Measurements from ENCODE around the gene SOX18. TPM values are rescaled to one million over a fixed set of nuclear protein-coding genes. Genes with fewer than 3 reads are reported as not detected.

Gene SOX18
- total and polyA plus RNA-seq, 2 experiments from 2014 or later = 0.06 TPM; not detected in 1

DNA sequence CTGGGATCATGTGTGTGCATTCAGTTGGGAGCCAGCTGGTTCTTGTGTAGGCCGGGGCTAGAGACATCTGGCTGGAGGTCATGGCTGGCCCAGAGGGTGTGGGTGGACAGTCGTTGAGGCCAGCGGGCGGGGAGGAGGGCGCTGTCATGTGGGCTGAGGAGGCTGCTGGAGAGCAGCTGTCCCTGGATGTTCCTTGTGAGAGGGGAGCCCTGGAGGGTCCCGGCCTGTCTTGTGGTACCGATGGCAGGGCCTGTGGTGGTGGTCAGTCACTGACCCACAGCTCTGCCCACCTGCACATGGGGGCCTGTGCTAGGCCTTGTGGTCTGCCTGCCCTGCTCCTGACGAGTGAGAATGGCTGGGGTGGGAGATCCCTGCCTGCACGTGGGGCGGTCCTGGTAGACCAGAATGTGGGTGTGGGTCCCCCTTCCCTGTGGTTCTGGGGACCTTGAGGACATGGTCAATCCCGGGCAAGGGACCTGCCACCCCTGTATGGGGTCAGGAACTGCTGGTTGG is 15.4 kb downstream of the SOX18 start:
- H3K36me3 ChIP-seq = peaks cover 21% of the 10 kb centered on the region
- H3K27me3 ChIP-seq = peaks cover 22% of the 10 kb centered on the region
- H3K4me1 ChIP-seq (ENCODE audit: low read depth) = peaks cover 8% of the 10 kb centered on the region
- no peak overlapping the region for H3K4me3 ChIP-seq
- DNase-seq (ENCODE audit: low read depth in 1 of 2, low spot score in 1 of 2) = no peak
- TF ChIP-seq, protein P1, sequence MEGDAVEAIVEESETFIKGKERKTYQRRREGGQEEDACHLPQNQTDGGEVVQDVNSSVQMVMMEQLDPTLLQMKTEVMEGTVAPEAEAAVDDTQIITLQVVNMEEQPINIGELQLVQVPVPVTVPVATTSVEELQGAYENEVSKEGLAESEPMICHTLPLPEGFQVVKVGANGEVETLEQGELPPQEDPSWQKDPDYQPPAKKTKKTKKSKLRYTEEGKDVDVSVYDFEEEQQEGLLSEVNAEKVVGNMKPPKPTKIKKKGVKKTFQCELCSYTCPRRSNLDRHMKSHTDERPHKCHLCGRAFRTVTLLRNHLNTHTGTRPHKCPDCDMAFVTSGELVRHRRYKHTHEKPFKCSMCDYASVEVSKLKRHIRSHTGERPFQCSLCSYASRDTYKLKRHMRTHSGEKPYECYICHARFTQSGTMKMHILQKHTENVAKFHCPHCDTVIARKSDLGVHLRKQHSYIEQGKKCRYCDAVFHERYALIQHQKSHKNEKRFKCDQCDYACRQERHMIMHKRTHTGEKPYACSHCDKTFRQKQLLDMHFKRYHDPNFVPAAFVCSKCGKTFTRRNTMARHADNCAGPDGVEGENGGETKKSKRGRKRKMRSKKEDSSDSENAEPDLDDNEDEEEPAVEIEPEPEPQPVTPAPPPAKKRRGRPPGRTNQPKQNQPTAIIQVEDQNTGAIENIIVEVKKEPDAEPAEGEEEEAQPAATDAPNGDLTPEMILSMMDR (IDR thresholded peaks at IDR 0.05; ENCODE audit: low read depth, low read length) = no peak
- H3K27ac ChIP-seq = no peak overlapping the region
- H3K9me3 ChIP-seq (ENCODE audit: low read depth) = no peaks in the 10 kb centered on the region

DNA sequence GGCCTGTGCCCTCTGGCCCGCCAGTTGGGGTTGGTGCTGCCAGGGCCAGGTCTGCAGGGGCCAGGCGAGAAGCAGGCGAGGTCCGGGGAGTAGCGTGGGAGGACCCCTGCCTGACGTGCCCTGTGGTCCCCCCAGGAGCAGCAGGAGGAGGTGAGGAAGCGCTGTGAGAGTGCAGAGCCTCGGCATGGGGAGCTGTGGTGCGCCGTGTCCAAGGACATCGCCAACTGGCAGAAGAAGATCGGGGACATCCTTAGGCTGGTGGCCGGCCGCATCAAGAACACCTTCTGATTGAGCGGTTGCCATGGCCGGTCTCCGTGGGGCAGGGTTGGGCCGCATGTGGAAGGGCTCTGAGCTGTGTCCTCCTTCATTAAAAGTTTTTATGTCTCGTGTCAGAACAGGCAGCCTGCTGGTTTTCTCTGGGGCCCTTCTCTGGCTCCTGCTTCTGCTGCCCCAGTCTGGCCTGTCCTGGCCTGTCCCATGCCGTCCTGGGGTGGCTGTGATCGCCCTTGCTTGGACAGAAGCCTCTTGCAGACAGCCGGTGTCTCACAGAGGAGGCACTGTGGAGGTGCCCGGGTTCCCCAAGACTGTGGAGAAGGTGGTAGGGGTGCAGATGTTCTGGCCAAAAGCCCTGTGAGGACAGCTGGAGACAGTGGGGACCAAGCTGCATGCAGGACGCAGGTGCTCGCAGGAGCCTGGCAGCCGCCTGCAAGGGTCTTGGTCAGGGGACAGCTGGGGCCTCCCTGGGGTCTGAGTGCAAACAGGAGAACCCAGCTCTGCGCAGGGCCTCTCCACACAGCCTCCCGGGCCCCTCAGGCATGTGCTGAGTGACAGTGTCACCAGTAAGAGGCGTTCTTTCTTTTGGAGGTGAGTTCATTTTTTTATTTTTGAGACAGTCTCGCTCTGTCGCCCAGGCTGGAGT is 16.5 kb downstream of the SOX18 start:
- TF ChIP-seq, protein P1 (IDR thresholded peaks at IDR 0.05; ENCODE audit: low read depth, low read length) = no peak

GRCh38 chr20:64031822-64032314 is 17.6 kb downstream of the SOX18 start:
- no peak overlapping the region for H3K27ac ChIP-seq
- H3K4me1 ChIP-seq (ENCODE audit: low read depth) = peaks cover 8% of the 10 kb centered on the region
- H3K4me3 ChIP-seq = no peak overlapping the region
- peaks cover 2% of the 10 kb centered on the region for H3K27me3 ChIP-seq
- TF ChIP-seq, protein P1 (IDR thresholded peaks at IDR 0.05; ENCODE audit: low read depth, low read length) = no peak
- DNase-seq (ENCODE audit: low read depth in 1 of 2, low spot score in 1 of 2) = no peak
- no peaks in the 10 kb centered on the region for H3K9me3 ChIP-seq (ENCODE audit: low read depth)
- peaks cover 40% of the 10 kb centered on the region for H3K36me3 ChIP-seq

More for the DNA sequence above, 16.5 kb downstream of the SOX18 start:
- Histone ChIP-seq H3K36me3 (peaks cover 30% of the 10 kb centered on the region), H3K27me3 (peaks cover 13% of the 10 kb centered on the region), H3K4me1 (ENCODE audit: low read depth) (peaks cover 8% of the 10 kb centered on the region), H3K27ac (no peak overlapping the region), H3K4me3 (no peak overlapping the region), H3K9me3 (ENCODE audit: low read depth) (no peaks in the 10 kb centered on the region)
- no peak for DNase-seq (ENCODE audit: low read depth in 1 of 2, low spot score in 1 of 2)

DNA sequence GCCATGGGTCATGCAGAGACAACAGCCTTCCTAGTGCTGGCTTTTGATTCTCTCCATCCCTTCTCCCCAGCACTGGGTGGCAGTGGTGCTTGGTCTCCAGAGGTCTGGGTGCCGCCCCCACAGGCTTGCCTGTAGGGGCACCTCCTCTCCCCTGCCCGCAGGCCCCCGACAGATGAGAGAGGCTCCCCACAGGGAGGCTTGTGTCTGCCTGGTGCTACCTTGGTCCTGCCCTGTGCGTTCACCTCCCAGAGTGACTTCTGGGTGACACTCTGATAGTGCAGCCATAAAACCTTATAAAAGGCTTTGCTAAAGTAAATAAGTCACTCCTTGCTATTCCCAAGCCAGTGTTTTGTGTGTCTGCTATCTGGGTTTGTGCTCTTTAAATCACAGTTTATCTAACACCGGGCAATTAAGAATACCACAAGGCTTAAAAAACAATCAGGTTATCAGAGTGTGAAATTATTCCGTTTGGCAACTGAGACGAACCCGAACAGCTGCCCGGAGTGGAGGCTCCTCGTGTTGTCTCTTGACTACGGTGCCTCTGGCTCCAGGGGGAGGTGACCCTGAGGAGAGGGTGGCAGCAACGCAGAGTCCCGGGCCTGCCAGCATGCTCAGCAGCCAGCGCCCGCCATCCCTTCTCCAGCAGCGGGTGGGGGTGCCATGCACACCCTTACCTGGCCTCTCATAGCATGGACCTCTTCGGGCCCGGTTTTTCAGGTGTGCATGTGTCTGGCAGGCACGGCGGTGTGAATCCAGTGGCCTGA is 18.9 kb downstream of the SOX18 start:
- Histone ChIP-seq H3K9me3 (ENCODE audit: low read depth) (no peaks in the 10 kb centered on the region), H3K36me3 (peaks cover 47% of the 10 kb centered on the region), H3K4me1 (ENCODE audit: low read depth) (peaks cover under 1% of the 10 kb centered on the region), H3K4me3 (no peak overlapping the region), H3K27ac (no peak overlapping the region), H3K27me3 (no peaks in the 10 kb centered on the region)
- DNase-seq (ENCODE audit: low read depth in 1 of 2, low spot score in 1 of 2) = no peak
- TF ChIP-seq, protein P1 (IDR thresholded peaks at IDR 0.05; ENCODE audit: low read depth, low read length) = no peak

DNA sequence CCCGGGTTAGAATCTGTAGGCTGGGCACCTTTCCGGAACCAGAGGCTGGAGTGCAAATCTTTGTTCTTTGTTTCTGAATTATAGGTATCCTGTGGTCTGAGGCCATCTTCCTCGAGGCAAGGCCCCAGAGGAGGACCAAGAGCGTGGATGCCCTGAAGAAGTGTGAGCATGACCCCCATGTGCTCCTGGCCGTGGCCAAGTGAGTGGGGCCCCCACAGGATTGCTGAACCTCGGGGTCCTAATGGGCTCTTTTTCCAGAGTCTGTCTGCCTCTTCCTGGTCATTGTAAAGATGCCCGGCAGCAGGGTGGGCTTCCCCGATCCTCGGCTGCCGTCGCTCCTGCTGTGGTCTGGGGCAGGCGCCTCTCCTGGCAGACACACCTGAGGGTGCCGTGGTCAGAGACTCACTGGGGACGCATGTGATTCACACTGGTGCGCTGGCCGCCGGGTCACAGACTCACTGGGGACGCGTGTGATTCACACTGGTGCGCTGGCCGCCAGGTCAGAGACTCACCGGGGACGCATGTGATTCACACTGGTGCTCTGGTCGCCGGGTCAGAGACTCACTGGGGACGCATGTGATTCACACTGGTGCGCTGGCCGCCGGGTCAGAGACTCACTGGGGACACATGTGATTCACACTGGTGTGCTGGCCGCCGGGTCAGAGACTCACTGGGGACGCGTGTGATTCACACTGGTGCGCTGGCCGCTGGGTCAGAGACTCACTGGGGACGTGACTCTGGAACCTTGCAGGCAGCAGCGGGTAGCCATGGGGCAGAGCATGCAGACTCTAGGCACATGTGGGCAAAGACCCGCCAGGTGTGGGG is 19.9 kb downstream of the SOX18 start:
- Histone ChIP-seq H3K27me3 (no peaks in the 10 kb centered on the region), H3K9me3 (ENCODE audit: low read depth) (no peaks in the 10 kb centered on the region), H3K4me3 (no peak overlapping the region), H3K4me1 (ENCODE audit: low read depth) (no peaks in the 10 kb centered on the region), H3K36me3 (peaks cover 55% of the 10 kb centered on the region), H3K27ac (no peak overlapping the region)
- TF ChIP-seq, protein P1 (IDR thresholded peaks at IDR 0.05; ENCODE audit: low read depth, low read length) = no peak
- no peak for DNase-seq (ENCODE audit: low read depth in 1 of 2, low spot score in 1 of 2)
